Subcutaneous abdominal adipose tissue (tissue), 5 donors: ENCODE measurements around the gene CDC42EP3.

Source experiments
- H3K27ac ChIP-seq: one replicate; pipeline ENCODE4 v1.7.0; 2013; ENCODE audit warnings: low read depth, mild to moderate bottlenecking, inconsistent platforms, low read length, moderate library complexity
- H3K27me3 ChIP-seq, 5 donors: one replicate each; pipeline ENCODE4 v1.7.0; 2013; ENCODE audit warnings: low read length in 5 of 5, inconsistent platforms in 1 of 5; ENCODE audit not compliant: control insufficient read depth in 5 of 5, insufficient read depth in 4 of 5
- H3K36me3 ChIP-seq, 5 donors: one replicate each; pipeline ENCODE4 v1.7.0; 2013; ENCODE audit warnings: low read length in 5 of 5; ENCODE audit not compliant: control insufficient read depth in 5 of 5, insufficient read depth in 5 of 5
- H3K4me1 ChIP-seq, 5 donors: one replicate each; pipeline ENCODE4 v1.7.0; 2013; ENCODE audit warnings: low read length in 5 of 5, mild to moderate bottlenecking in 3 of 5, moderate library complexity in 1 of 5; ENCODE audit not compliant: control insufficient read depth in 5 of 5, insufficient read depth in 5 of 5
- H3K4me3 ChIP-seq, 5 donors: one replicate each; pipeline ENCODE4 v1.7.0; 2013; ENCODE audit warnings: low read length in 5 of 5, low read depth in 1 of 5
- H3K9ac ChIP-seq, 5 donors: one replicate each; pipeline ENCODE4 v1.7.0; 2013; ENCODE audit warnings: low read length in 5 of 5, mild to moderate bottlenecking in 4 of 5, moderate library complexity in 3 of 5
- H3K9me3 ChIP-seq, 5 donors: one replicate each; pipeline ENCODE4 v1.7.0; 2013; ENCODE audit warnings: low read length in 5 of 5; ENCODE audit not compliant: control insufficient read depth in 5 of 5
- donor health status: healthy.
- donor health status: healthy.
- donor health status: healthy.
- donor health status: healthy.
- donor health status: healthy.

CDC42EP3 gene

GRCh38 chr2:37671816-37672103 is 318 bp upstream of the CDC42EP3 start:
- peak overlapping the region; percentile 81 for H3K27ac ChIP-seq
- no peaks in the 10 kb centered on the region for H3K9me3 ChIP-seq
- no peaks in the 10 kb centered on the region for H3K27me3 ChIP-seq
- peaks cover 3 to 47% (median 34%) of the 10 kb centered on the region in 5 donors for H3K4me1 ChIP-seq
- peak overlapping the region in 4 of 5 donors; percentile 62 to 88 (median 80) for H3K9ac ChIP-seq
- H3K4me3 ChIP-seq: peak overlapping the region; percentile 48 to 90 (median 86)
- H3K36me3 ChIP-seq: no peaks in the 10 kb centered on the region

DNA sequence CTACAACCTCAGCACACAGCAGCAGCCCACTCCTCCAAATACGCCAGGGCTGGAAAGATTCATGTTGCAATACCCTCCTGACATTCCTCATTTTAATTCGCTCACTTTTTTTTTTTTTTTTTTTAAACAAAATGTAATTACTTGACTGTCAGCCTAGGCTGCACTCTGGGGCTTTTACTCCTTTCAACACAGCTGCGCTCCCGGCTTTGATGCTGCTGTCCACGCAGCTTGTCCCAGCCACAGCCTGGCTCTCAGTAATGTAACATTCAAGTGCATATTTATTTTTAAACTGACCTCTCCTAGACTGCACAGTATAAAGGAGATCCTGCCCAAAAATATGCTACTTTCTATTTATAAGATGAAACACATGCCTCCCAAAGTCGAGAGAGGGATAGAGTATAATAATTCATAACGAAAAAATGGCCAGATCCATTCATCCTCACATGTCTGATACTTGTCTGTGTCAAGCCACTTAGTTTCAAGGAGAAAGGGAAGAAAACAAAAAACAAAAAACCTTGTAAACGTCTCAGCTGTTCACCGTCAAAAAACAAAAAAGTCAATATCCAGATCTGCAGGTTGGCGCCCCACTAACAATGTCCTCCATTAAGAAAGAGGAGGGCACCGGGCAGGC is 949 bp downstream of the CDC42EP3 start:
- Histone ChIP-seq H3K4me1 (peaks cover 3 to 55% (median 38%) of the 10 kb centered on the region in 5 donors), H3K9me3 (no peaks in the 10 kb centered on the region), H3K36me3 (no peaks in the 10 kb centered on the region), H3K4me3 (peak overlapping the region; percentile 62 to 90 (median 86)), H3K27ac (peak overlapping the region; percentile 81), H3K9ac (peak overlapping the region in 4 of 5 donors; percentile 32 to 88 (median 81)), H3K27me3 (no peaks in the 10 kb centered on the region)

DNA sequence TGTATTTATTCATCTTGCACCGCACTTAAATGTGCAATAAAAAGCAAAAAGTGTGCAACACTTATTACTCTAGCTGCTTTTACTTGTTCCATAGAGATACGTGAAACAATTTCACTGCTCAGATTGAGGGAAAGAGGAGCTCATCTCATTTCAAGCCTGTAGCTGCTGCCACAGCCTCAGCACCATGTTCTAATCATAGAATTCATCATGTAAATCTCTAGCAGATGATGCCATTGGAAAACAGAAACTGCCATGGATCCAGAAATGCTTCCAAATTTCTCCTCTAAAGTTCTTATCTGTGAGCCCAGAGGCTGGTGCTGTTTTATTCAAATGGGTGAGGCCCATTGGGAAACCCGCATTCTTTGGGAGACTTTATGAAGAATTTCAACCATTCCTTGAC is 2.0 kb downstream of the CDC42EP3 start:
- H3K27me3 ChIP-seq: no peaks in the 10 kb centered on the region
- peak overlapping the region; percentile 81 for H3K27ac ChIP-seq
- peaks cover 3 to 59% (median 36%) of the 10 kb centered on the region in 5 donors for H3K4me1 ChIP-seq
- H3K9me3 ChIP-seq: no peaks in the 10 kb centered on the region
- peak overlapping the region in 2 of 5 donors; percentile 30 to 88 for H3K9ac ChIP-seq
- no peaks in the 10 kb centered on the region for H3K36me3 ChIP-seq
- H3K4me3 ChIP-seq: peak overlapping the region; percentile 62 to 90 (median 86)

- no peaks in the 10 kb centered on the region for H3K27me3 ChIP-seq
- H3K4me1 ChIP-seq: peaks cover 0 to 66% (median 37%) of the 10 kb centered on the region in 5 donors
- H3K9ac ChIP-seq: no peak overlapping the region
- H3K4me3 ChIP-seq: no peak overlapping the region
- no peak overlapping the region for H3K27ac ChIP-seq
- peaks cover 0 to 5% (median 0%) of the 10 kb centered on the region in 5 donors for H3K36me3 ChIP-seq
- H3K9me3 ChIP-seq: no peaks in the 10 kb centered on the region
These were observed 3.7 kb downstream of the CDC42EP3 start for GRCh38 chr2:37667704-37668103.

GRCh38 chr2:37666772-37667171 is 4.7 kb downstream of the CDC42EP3 start:
- peaks cover 0 to 5% (median 0%) of the 10 kb centered on the region in 5 donors for H3K36me3 ChIP-seq
- no peaks in the 10 kb centered on the region for H3K9me3 ChIP-seq
- H3K4me3 ChIP-seq: peak overlapping the region in 1 of 5 donors; percentile 7
- no peak overlapping the region for H3K9ac ChIP-seq
- H3K27me3 ChIP-seq: no peaks in the 10 kb centered on the region
- H3K27ac ChIP-seq: no peak overlapping the region
- peaks cover 0 to 56% (median 28%) of the 10 kb centered on the region in 5 donors for H3K4me1 ChIP-seq

- H3K4me1 ChIP-seq: peaks cover 0 to 48% (median 21%) of the 10 kb centered on the region in 5 donors
- no peak overlapping the region for H3K4me3 ChIP-seq
- no peak overlapping the region for H3K9ac ChIP-seq
- H3K9me3 ChIP-seq: no peaks in the 10 kb centered on the region
- no peak overlapping the region for H3K27ac ChIP-seq
- peaks cover 0 to 5% (median 3%) of the 10 kb centered on the region in 5 donors for H3K36me3 ChIP-seq
- no peaks in the 10 kb centered on the region for H3K27me3 ChIP-seq
These were observed 5.7 kb downstream of the CDC42EP3 start for GRCh38 chr2:37665604-37666362.

GRCh38 chr2:37665043-37665442 is 6.4 kb downstream of the CDC42EP3 start:
- Histone ChIP-seq H3K27ac (no peak overlapping the region), H3K4me1 (peaks cover 0 to 51% (median 14%) of the 10 kb centered on the region in 5 donors)

GRCh38 chr2:37664231-37664643 is 7.2 kb downstream of the CDC42EP3 start:
- Histone ChIP-seq H3K9me3 (no peaks in the 10 kb centered on the region), H3K4me1 (peaks cover 0 to 45% (median 8%) of the 10 kb centered on the region in 5 donors), H3K27ac (no peak overlapping the region), H3K4me3 (no peak overlapping the region), H3K27me3 (no peaks in the 10 kb centered on the region), H3K36me3 (peaks cover 0 to 5% (median 3%) of the 10 kb centered on the region in 5 donors), H3K9ac (no peak overlapping the region)

More at GRCh38 chr2:37665043-37665442, 6.4 kb downstream of the CDC42EP3 start:
- no peak overlapping the region for H3K4me3 ChIP-seq
- H3K36me3 ChIP-seq: peaks cover 0 to 5% (median 3%) of the 10 kb centered on the region in 5 donors
- no peaks in the 10 kb centered on the region for H3K9me3 ChIP-seq
- H3K9ac ChIP-seq: no peak overlapping the region
- H3K27me3 ChIP-seq: no peaks in the 10 kb centered on the region

DNA sequence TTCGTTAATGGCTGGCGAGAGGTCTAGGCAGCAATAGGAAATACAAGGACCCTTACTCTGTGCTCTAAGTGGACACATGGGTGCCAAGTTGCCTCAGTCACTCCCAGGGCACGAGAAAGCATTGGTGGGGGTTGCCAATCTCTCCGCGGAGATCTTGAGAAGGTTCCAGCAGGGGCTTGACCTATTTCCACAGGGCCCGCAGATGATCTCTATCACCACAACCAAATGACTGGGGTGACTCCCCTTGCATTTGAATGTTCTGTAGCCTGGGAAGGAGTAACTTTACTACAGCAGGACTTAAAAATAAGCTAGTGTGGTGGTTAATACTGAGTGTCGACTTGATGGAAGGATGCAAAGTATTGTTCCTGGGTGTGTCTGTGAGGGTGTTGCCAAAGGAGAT is 8.1 kb downstream of the CDC42EP3 start:
- Histone ChIP-seq H3K27me3 (no peaks in the 10 kb centered on the region), H3K9me3 (no peaks in the 10 kb centered on the region), H3K4me3 (no peak overlapping the region), H3K4me1 (peaks cover 0 to 49% (median 7%) of the 10 kb centered on the region in 5 donors), H3K27ac (no peak overlapping the region), H3K9ac (no peak overlapping the region), H3K36me3 (peaks cover 0 to 5% (median 3%) of the 10 kb centered on the region in 5 donors)

DNA sequence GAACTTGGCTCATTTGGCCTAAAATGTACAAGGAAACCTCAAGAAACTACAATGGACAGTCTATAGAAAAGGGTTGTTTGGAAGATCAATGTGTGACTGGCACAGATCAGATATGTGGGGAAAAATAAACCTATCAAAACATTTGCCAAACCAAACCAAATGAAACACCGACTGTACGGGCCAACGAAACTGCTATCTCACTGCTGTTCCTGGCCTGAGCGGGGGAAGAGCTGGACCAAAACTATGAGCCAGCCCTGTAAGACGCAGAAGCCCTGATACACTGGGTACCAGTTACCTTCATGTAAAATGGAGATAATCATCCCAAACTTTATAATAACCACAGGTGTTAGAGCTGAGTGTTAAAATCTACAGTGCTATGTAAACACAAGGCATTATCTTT is 11.7 kb downstream of the CDC42EP3 start:
- no peaks in the 10 kb centered on the region for H3K9me3 ChIP-seq
- no peaks in the 10 kb centered on the region for H3K27me3 ChIP-seq
- no peak overlapping the region for H3K4me3 ChIP-seq
- H3K9ac ChIP-seq: no peak overlapping the region
- peaks cover 0 to 57% (median 11%) of the 10 kb centered on the region in 5 donors for H3K4me1 ChIP-seq
- peaks cover 0 to 5% (median 3%) of the 10 kb centered on the region in 5 donors for H3K36me3 ChIP-seq
- peak overlapping the region; percentile 38 for H3K27ac ChIP-seq
